T-helper 2 cell (primary cell): Measurements from ENCODE around the gene KCNH8.

Experiments
- DNase-seq, 5 experiments: peaks; one replicate each; pipeline versions ENCODE4 v3.0.0 to v3.0.0-alpha.2; 2012 to 2022

KCNH8 gene

DNA sequence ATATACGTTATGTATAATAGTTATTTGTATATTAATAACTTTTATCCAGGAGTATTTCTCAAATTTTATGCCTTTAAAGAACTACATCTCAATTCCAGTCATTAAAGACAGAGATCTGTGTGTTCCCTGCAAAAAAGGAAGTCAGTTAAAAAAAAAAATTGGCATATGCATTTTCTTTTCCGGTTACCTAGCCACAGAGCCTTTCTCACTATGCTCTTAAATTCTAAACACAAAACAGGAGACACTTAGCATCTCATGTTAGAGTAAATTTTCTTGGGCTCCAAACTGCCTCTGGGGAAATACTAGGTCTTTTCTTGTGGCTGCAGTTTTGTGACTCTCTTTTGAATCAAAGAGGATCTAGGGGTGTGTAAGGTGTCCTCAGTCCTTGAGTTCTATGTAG is 105.9 kb downstream of the KCNH8 start:
- DNase-seq = peak in 1 of 5 experiments; percentile 3

- no peak for DNase-seq
These were observed 106.6 kb downstream of the KCNH8 start for GRCh38 chr3:19254784-19255338.

- peak in 1 of 5 experiments; percentile 10 for DNase-seq
These were observed 108.0 kb downstream of the KCNH8 start for GRCh38 chr3:19256313-19256712.

- no peak for DNase-seq
These were observed 115.3 kb downstream of the KCNH8 start for GRCh38 chr3:19263606-19264005.

DNA sequence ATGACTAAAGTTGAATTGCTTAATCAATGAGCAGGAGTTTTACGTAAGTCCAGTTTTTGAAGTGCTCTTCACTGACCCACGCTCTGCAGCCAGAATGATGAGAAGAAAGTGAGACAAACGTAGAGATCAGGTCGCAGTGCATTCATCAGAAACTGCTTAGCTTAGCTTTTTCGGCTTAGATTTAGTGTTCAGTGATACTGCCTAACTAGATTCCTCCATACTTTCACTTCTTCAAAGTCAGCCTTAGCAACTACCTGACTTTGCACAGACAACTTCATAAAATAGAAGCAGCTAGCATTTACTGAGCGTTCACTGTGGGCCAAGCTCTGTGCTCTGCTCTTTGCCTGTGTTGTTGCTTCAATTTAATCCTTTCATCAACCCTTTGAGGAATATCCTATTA is 116.1 kb downstream of the KCNH8 start:
- DNase-seq = no peak

GRCh38 chr3:19267040-19267439 is 118.7 kb downstream of the KCNH8 start:
- no peak for DNase-seq

GRCh38 chr3:19270481-19270880 is 122.2 kb downstream of the KCNH8 start:
- DNase-seq = no peak

GRCh38 chr3:19272296-19272695 is 124.0 kb downstream of the KCNH8 start:
- no peak for DNase-seq

- DNase-seq = no peak
These were observed 124.8 kb downstream of the KCNH8 start for GRCh38 chr3:19273091-19273490.

DNA sequence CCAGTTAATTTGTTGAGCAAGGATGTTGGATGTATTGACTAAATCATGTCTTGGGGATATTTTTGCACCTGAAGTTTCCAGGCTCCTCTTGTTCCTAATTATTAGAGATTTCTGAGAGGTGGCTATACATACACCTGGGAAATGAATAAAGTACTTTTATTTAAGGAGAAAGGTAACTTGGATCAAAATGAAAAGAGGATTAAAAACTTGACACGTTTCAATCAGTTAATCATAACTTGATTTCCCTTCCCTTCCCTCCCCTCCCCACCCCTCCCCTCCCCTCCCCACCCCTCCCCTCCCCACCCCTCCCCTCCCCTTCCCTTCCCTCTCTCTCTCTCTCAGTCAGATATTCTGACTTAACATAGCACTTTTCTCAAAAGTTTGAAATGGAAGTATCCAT is 126.3 kb downstream of the KCNH8 start:
- DNase-seq = no peak

- DNase-seq = no peak
These were observed 136.7 kb downstream of the KCNH8 start for GRCh38 chr3:19284974-19285373.

- DNase-seq = no peak
These were observed 145.0 kb downstream of the KCNH8 start for GRCh38 chr3:19293295-19293694.

DNA sequence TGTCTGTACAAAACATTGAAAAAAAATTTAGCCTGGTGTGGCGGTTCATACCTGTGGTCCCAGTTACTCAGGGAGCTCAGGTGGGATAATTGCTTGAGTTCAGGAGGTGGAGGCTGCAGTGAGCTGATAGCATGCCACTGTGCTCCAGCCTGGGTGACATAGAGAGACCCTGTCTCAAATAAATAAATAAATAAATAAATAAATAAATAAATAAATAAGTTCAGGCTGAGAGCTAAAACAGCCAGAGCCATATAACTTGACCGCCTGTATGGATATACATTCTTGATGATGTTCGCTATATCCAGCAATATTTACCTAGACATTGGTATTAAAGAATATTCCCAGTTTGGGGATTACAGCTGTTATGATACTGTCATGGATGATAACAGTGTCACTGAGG is 146.9 kb downstream of the KCNH8 start:
- DNase-seq = no peak

DNA sequence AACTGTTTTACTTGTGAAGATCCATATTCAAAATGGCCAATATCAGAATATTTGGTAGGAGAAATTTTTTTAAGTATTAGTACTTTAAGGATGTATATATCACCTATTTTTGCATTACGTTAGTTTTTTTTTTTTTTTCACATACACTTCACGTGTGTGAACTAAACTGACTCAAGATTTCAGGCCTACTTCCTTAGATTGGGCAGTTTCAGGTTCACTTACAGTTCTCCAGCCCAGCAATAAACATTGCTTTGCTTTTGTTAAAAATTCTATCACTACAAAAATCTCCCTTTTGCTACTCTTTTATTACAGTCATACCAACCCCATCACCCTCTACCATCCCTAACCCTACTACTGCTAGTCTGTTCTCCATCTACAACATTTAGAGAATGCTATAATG is 183.6 kb downstream of the KCNH8 start:
- DNase-seq = no peak

- no peak for DNase-seq
These were observed 185.8 kb downstream of the KCNH8 start for GRCh38 chr3:19334120-19334519.

GRCh38 chr3:19338769-19339168 is 190.5 kb downstream of the KCNH8 start:
- DNase-seq = no peak

DNA sequence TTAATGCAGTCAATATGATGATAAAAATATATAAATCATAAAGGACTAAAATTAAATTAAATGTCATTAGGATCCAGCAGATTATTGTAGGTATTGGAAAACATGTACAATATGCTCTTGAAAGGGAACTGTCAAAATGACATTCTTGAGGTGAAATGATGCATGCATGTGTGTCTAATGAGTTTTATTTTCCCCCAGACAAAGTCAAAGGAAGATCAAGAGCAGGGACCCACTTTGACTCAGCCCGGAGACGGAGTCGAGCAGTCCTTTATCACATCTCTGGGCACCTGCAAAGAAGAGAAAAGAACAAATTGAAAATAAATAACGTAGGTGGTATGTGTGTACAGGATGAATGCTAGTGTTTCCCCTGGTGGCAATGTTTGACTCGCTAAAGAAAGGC is 194.1 kb downstream of the KCNH8 start:
- no peak for DNase-seq

DNA sequence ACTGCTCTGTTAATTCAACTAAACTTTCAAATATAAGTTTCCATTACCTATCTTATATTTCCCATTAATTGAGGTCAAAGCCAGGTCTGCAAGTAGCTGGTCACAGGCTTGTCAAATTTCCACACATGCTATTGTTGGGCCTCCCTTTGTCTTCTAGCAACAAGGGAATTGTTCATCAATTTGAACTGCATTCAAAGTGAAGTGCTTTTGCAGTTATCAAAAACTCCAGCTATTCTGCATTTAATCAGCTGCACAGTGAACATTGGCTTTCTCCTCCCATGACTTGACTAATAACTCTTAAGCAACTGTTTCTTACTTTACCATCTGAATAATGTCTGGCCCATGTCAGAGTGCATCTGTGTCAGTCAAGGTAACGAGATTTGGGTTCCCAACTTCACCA is 198.4 kb downstream of the KCNH8 start:
- no peak for DNase-seq

DNA sequence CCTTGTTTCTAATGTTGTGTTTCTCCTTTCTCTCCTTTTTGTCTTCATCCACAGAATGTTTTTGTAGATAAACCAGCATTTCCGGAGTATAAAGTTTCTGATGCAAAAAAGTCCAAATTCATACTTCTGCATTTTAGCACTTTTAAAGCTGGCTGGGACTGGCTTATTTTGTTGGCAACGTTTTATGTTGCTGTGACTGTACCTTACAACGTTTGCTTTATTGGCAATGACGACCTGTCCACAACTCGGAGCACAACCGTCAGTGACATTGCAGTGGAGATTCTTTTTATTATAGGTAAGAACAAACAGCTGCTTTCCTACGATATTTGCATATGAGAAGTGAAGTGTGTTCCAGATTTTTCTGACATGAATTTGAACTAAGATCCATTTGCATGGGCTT is 199.4 kb downstream of the KCNH8 start:
- DNase-seq = no peak

GRCh38 chr3:19348500-19348899 is 200.2 kb downstream of the KCNH8 start:
- DNase-seq = no peak

DNA sequence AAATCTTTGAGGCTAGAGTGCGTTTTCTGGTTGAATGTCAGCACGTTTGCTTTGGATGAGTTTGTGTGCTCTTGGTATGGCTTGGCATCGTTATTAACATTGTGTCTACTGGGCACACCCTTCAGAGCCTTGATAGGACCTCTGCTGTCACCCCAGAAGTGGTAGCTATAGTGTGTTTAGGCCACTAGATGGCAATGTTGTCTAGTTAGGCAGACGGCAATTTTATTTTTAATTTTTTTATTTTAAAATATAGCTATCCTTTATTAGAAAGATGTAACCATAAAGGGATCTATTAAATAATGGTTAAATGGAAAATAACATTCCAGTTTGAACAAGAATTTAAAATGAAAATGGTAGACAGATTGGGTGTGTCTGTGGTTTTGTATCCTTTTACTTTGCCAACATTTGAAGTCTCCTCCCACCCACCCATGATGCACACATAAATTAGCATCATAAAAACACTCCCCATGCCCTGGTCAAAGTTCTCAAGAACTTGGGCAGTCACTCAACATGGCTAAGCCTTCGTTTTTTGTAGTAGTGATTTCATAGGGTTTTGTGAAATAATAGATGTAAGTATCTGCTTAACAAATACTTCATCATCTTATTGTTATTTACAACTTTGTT is 200.7 kb downstream of the KCNH8 start:
- DNase-seq = peak in 1 of 5 experiments; percentile 25

DNA sequence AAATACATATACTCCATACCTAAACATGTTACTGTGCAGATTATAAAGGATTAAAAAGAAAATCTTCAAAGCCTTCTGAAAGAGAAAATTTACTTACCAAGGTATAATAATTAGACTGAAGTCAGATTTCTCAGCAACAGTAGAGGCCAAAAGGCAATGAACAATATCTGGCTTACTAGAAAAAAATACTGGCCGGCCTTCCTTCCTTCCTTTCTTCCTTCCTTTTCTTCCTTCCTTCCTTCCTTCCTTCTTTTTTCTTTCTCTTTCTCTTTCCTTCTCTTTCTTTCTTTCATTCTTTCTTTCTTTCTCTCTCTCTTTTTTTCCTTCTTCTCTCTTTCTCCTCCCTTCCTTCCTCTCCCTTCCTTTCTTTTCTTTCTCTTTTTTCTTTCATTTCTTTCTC is 209.6 kb downstream of the KCNH8 start:
- DNase-seq = no peak

DNA sequence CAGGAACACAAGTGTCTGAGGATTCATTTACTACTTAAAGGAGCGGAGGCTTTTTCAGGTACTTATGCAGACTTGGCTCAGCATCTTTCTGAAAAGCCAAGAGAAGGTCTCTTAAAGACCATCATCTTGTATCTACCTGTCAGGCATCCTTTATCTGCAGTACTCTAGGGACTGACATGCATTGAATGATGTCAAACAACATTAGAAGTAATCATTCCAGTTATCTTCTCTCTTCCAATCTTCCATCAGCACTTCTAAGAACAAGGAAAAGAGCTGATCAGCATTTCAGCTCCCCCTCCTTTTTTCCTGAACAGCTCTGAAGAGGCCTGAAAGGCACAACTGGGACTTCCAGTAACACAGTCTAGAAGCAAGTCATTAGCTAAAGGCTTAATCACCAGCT is 214.8 kb downstream of the KCNH8 start:
- DNase-seq = no peak

GRCh38 chr3:19364148-19364547 is 215.8 kb downstream of the KCNH8 start:
- no peak for DNase-seq

DNA sequence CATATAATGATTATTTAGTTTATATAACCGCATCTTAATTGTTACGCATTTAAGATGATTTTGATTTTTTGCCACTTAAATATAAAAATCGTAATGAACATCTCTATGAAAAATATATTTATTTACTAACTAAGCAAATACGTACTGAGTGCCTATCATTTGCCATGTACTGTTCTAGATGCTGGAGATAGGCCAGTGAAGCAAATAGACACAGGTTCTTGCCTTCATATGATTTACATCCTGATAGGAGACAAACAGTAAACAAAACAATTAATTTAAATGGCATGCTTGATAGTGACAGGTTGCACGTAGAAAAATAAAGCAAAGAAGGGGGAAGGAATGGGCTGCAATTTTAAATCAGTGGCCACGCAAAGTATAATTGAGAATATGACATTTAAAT is 217.2 kb downstream of the KCNH8 start:
- no peak for DNase-seq
